Measurements from ENCODE around the gene TRIM13. TPM values are rescaled to one million over a fixed set of nuclear protein-coding genes. Genes with fewer than 3 reads are reported as not detected.

Gene TRIM13
- total RNA-seq: 32.7 TPM

GRCh38 chr13:49996951-49997895 is at the start of gene TRIM13:
TRIM13 (plus strand) TSS chr13:49997042; CDS start chr13:50011941, 14,899 bp downstream.

DNA sequence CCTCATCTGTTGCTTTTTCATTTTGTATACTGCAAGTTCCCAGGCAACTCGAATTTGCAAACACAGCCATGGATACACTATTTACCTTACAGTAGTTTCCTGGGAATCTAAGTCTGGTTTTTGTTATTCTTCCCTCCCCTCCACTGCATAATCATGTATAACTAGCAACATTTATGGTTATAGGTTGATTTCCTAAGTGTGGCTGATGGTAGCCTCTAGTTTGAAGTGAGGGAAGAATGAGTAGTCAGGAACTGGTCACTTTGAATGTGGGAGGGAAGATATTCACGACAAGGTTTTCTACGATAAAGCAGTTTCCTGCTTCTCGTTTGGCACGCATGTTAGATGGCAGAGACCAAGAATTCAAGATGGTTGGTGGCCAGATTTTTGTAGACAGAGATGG is 18.4 kb downstream of the TRIM13 start, which contains the start of gene KCNRG:
Gene KCNRG, plus strand, starts transcription at position 187 of the 400 bp plus-strand sequence. Its CDS starts 50 bp downstream, at position 237.

Small RNA genes lying within 50 kb of the gene (small RNA-seq; reads per million reads assigned to genes)
- gene MIR16-1 (ENCODE audit: low replicate concordance) (0.74 reads per million, percentile 76 among the genes with 10 or more reads in this experiment), gene MIR3613 (ENCODE audit: low replicate concordance) (0.70 reads per million, percentile 74 among the genes with 10 or more reads in this experiment), gene RF02105 (ENCODE audit: low replicate concordance) (not detected), gene RF02106 (ENCODE audit: low replicate concordance) (not detected), gene RF02107 (ENCODE audit: low replicate concordance) (not detected), gene RF02108 (ENCODE audit: low replicate concordance) (not detected)

Other genes with a start within 250 kb of the TRIM13 start
- gene KPNA3, start 204.4 kb upstream of the TRIM13 start, total RNA-seq: 23.3 TPM
- gene SPRYD7, start 60.7 kb upstream of the TRIM13 start, total RNA-seq: 4.6 TPM
- 5.7 TPM for gene KCNRG, start 18.4 kb downstream of the TRIM13 start, total RNA-seq

All from metanephros (tissue), 2 donors.